Inflammatory macrophage treated with lipopolysaccharide for 4 hours (primary cell): Measurements from ENCODE around the gene EIF6.

Source experiments
- DNase-seq: peaks from one replicate; pipeline ENCODE4 v3.0.0-alpha.2; 2020

Gene EIF6

DNA sequence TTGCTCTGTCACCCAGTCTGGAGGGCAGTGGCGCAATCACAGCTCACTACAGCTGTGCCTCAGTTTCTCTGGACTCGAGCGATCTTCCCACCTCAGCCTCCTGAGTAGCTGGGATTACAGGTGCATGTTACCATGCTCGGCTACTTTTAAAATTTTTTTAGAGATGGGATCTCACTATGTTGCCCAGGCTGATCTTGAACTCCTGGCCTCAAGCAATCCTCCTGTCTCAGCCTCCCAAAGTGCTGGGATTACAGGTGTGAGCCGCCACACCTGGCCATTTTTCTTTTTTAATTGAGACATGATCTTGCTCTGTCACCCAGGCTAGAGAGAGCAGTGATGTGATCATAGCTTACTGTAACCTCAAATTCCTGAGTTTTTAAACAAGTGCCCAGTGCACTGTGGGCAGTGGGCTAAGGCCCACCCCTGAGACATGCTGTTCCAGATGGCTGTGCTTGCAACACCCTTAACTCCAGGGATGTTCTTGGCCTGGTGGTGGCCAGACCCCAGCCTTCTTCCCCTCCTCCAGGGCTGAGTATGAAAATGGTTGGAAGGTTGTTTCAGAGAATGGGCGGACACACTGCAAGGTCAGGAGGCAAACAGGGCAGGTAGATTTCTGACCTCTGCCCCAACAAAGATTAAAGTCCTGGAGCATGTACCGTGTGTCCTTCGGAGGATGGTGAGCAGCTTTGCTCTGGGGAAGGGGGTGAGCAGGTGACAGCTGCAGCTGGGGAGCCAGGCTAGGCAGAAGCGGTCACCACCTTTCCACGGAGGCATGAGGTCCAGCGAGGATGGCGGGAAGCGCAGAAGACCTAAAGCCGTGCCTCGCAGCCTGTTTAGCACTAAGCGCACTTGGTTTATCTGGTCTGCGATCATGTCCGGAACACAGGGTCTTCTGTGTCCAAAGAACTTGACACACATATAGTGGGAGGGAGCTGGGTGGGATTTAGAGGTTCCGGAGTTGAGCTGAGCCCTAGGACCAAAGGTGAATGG is 9.0 kb upstream of the EIF6 start:
- no peak for DNase-seq

DNA sequence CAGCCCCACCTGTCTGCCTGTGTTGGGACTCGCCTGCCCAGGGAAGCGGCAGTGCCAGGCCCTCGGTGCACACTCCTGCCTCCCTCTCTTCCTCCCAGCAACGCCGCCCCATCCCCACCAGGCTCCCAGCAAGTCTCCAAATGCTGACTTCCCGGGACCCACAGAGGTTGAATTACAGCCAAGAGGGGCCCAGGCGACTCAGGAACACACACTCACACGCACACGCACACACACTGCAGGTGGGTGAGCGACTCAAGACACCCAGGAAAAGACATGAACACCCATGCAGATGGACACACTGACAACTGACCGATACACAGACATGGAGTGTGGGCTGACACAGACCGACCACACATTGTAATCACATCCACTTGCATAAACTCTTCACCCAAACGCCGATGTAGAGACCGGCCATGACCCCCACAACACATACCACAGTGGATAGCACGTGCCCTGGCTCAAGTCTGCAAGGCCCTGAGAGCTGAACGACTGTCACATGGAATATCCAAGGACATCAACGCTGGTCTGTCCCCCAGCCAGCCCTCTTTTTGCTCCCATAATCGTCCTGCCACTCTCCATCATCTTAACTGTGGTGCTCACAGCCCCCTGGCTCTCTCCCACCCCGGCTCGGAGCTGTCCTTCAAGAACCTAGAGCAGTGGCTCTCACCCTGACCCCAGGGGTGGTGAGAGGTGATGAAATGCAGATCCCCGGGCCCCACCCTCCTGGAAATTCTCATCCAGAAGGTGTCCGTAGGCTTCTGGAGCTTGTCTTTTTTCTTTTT is 8.1 kb upstream of the EIF6 start:
- no peak for DNase-seq

DNA sequence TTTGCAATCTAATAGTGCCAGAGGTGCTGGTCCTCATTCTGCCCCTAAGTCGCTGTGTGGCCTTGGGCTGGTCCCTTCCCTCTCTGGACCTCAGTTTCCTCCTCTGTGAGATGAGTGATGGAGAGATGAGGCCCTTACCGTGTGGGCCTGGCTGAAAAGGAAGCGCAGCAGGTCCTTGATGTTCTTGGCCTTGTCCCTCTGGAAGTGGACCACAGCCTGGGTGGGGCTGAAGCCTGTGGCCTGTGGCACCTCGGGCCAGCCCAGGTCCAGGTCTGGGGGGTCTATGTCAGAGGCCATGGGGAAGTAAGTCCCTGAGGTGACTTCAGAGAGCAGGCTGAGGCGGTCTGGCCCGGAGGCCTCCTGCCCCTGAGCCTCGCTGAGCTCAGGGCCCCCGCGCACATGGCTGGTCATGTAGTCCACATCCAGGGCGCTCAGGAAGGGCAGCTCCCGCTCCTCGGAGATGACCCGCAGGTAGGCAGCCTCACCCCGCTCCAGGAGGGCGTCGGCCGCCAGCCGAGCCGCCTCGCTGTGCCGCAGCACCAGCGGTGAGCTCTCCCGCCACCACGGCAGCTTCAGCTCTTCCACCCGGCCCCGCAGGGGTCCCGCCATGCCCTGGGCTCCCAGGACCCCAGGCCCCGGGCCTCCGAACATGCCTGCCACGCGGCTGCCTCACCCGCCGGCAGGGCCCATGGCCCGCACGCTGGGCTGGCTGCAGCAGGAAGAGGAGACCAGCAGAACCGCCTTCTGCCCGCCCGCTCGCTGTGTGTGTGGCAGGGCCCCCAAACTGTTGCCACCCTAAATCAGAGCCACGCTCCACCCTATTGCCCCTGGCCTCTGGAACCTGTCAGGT is 7.3 kb upstream of the EIF6 start, which contains the start of gene FAM83C:
Gene FAM83C (minus strand): TSS at position 772 of the 850 bp plus-strand sequence. CDS start 121 bp downstream, at position 651.
- no peak for DNase-seq

DNA sequence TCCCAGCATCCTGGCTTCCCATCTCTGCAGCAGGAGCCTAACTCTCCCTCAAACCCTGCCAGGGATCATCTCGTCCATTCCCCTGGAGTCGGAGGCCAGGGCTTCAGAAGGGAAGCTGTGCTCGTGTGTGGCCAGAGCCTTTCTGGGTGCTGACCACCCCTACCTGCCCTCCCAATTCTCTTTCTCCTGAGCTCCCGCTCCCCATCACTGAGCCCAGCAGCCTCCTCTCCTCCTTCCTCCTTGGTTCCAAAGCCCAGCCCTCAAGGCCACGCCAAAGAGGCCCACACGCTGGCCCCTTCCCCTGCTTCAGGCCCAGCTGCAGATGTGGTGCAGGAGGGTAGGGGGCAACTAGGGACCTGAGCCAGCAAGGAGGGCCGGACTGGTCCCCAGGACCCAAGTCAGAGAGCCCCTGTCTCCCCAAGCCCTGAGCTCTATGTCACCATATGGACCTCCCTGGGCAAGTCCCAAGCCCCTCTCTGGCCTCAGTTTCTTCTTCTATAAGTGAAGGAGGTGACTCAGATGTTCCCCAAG is 6.4 kb upstream of the EIF6 start:
- no peak for DNase-seq

DNA sequence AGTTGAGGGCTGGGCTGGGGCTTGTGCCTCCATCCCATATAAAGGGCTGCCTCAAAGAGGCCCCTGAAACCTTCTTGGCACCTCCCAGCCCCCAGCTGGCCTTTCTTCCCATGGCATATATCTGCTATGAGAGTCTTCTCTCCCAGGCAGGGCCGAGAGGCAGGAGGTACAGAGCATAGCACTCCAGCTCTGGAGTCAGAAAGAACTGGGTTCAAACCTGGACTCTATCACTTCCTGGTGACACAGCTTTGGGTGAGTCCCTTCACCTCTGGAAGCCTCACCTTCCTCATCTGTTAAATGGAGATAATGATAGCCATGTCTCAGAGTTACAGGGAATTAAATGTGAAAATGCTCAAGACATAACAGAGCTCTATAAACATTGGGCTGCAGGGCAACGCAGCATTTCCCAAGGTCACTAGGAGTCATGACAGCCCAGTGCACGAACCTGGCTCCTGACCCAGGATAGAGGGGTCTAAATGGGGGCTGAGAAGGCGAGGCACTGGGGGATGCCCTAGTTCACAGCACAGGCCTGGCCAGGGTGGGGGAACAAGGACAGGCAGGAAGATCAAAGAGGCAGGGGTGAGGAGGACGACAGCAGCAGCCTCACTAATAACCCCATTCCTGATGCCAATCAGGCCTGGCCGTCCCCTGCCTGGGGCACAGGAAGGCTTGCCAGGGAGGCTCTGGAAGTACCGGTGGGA is 5.8 kb upstream of the EIF6 start:
- no peak for DNase-seq

DNA sequence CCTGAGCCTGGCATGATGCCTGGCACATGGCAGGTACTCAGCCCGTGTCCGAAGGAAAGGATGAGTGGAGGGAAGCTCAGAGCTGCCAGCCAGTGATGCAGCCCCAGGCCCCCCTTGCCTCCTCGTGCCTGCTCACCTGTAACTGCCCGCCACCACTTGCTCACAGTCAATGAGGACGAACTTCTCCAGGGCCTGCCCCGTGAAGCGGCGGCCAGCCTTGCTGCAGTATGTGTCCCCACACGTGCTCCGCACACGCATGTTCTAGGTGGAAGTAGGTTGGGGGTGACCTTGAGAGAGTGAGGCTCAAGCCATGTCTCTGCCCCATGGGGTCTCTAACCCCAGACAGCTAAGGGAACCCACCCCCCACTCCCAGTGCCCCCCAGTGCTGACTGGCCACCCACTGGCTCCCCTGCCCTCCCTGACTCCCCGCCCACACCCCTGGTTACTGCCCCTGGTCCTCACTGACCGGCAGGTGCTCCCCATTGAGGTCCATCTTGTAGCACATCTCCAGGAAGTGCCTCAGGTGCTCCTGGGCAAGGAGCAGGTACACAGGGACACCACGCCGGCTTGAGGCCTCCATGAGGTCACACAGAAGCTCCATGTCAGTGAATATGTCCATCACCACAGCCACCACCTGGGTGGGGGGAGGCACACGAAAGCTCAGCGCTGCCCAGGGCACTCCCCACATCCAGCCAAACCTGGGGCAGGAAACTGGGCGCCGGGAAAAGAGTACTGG is 3.9 kb upstream of the EIF6 start:
- DNase-seq = no peak

DNA sequence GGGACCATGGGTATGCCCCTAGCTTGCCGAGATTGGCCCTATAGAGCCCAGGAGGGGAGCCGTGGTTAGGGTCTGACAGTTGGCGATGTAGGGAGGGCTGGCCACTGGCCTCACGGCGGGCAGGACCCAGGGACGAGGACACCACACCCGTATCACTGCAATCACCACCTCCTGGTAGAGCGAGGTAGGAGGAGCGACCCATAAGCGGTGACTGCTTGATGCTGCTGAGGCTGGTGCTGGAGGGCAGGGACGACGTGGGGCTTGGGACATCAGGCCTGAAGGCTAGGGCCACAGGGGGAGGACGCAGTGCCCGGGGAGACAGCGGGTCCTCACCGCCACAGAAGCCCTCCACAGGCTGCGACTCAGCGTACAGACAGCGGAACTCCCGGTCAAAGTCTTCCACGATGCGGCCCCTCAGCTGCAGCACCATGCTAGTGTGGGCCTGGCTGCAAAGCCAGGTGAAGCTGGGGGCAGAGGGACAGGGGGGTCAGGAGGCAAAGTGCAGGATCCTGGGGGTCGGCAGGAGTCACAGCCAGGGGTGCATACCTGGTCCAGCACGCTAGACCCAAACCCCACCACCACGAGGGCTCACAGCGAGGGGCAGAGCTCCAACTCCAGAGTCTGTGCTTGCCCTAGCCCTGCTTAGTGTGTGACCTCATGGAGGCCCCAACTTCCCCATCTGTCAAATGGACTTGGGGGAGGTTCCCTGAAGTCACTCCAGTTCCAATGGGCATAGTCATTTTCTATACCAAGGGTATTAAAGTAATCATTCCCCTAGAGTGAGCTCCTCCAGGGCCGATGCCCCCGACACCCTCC is 3.1 kb upstream of the EIF6 start:
- DNase-seq = no peak

DNA sequence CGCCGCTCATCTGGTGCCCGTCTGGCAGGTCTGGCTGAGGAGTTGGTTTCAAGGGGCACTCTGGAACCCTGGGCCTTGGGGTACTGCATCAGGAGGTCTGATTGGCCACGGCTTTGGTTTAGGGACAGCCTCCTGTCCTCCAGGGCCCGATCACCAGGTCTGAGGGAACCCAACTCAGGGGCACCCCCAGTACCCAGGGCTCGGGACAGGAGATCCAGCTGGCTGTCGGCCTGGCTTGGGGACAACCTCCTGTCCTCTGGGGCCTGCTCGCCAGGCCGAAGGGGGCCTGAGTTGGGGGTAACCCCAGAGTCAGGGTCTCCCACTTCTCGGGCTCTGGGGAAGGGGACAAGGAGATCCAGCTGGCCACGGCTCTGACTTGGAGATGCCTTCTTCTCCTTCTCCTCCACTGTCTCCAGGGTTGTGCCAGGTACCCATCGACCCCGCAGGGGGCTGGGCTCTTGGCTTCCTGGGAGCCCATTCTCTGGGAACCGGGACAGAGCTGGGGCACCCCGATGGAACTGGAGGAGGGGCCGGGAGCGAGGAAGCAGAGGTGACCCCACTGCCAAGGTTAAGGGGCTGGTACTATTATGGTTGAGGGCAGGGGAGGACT is 2.4 kb upstream of the EIF6 start:
- DNase-seq = no peak

DNA sequence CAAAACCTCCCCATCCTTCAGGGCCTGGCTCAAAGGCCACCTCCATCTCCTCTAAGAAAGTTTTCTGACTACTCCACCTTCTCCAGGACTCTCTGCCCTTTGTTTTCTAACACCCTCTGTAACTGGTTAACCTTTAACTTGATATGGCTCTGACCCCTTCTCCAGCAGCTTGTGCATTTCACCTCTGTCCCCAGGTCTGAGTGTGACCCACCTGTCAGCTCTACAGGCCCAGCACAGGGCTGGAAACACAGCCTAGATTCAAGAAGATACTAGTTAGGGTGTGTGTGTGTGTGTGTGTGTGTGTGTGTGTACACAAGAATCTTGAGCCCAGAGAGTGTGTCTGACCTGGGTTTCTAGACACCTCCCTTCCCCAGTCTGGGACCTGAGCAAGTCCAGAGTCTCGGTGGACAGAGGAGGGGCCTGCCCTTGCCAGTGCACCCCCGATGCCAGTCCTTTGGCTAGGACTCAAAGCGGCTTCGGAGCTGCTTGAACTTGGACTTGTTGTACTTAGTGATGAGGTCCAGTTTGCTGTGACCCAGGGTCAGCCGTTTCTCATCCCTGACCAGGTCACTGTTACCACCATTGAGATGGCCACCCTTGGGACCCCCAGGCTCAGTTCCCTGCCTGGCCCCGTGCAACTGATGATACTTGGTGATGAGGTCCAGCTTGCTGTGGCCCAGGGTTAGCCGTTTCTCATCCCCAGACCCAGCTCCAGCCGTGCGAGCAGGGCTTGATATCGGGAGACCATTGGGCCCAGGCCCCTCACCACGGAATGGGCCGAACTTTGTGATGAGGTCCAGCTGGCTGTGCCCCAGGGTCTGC is 1.7 kb upstream of the EIF6 start:
- DNase-seq = no peak

DNA sequence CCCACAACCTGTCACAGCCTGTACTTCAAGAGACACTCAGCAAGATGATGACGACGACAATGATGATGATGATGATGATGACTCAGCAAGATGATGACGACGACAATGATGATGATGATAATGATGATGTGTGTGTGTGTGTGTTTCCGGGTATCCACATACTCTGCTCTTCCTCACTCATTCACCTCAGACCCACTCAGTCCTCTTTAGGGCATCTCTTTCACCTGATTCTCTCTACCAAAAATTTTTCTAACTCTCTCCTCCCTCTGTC is 1.2 kb upstream of the EIF6 start:
- DNase-seq = peak; percentile 28

DNA sequence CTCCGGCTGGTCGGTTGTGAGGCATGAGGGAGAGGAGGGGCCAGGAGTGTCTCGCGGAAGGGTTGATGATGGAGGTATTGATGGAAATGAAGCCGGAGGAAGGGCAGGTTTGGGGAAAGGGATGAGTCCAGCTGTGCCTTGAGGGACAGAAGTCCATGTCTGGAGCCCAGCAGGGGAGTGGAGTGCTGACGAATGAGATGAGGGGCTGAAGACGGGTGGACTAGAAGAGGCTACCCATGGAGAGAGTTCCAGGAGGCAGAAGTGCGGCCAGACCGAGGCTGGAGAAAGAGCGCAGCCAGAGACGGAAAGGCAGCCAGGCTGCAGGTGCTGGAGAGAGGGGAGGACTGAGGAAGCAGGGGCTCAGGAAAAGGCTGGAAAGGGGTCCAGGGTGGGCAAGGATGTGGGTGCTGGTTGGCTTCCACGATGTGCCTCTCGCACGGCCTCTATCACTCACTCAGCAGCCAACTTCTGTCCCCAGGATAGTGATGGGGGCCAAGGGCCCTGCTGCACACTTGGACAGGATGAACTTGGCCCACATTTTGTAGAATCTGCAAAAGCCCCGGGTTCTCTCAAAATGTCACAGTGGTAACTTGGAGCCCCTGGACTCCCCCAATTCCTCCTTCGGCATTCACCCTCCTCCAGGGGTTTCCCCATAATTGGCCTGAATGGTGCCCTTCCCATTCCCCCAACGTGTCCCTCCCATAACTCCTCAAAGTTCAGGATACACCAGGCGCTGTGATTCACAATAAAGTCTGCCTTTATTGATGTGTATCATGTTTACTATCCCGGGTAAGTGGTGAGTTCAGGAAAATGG is 627 bp upstream of the EIF6 start:
- DNase-seq = no peak

DNA sequence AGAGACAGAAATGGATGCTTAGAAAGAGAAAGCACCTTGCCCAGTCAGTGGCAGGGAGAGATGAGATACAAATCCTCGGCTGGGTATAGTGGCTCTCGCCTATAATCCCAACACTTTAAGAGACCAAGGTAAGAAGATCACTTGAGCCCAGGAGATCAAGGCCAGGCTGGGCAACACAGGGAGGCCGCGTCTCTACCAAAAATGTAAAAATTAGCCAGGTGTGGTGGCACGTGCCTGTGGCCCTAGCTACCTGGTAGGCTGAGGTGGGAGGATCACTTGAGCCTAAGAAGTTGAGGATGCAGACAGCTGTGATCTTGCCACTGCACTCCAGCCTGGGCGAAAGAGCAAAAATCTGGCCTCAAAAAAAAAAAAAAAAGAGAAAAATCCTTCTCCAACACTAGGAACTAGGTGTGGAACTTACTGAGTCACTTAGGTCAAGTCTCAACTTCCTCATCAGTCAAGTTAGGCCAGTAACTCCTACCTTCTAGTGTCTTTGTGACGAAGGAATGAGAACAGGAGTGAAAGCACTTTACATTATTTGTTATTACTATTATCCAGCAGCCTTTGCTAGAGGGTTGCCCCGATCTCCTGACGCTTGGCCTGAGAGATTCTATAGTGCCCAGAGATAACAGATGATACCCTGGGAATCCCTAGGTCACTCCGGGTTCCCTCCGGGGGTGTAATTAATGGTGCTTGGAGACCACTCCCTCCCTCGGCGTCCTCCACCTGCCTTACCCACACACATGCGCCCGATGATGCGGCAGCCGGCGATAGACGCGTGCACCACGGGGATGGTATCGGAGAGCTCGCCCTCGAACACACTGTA is 918 bp downstream of the EIF6 start:
- DNase-seq = peak; percentile 60

DNA sequence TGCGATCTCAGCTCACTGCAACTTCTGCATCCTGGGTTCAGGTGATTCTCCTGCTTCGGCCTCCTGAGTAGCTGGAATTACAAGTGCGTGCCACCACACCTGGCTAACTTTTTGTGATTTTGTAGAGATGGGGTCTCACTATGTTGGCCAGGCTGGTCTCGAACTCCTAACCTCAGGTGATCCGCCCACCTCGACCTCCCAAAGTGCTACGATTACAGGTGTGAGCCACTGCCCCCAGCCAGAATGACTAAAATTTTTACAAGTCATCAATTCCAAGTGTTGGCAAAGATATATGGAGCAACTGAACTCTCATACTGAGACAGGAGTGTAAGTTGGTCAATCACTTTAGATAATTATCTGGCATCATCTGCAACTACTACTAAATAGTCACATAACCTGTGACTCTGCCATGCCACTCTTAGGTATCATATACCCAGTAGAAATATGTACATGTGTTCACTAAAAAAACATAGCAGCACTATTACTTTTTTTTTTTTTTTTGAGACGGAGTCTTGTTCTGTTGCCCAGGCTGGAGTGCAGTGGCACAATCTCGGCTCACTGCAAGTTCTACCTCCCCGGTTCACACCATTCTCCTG is 3.0 kb downstream of the EIF6 start:
- DNase-seq = no peak

DNA sequence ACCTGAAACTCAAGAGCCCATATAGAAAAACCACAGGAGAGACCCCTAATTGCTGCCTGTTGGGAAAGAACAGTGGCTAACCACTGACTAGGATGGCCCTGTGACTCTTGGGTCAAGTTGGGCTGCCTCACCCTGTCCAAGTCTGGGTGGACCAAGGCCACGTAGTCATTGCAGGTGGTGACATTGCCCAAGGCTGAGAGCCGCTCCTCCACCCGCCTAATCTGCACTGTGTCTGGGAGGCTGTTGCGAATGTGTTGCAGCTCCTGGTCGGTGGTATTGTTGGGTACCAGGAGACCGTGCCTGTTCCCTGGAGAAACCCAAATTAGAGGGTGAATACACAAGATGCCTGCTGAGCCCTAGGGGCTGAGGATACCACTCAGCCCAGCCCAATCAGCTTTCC is 4.0 kb downstream of the EIF6 start:
- DNase-seq = no peak

DNA sequence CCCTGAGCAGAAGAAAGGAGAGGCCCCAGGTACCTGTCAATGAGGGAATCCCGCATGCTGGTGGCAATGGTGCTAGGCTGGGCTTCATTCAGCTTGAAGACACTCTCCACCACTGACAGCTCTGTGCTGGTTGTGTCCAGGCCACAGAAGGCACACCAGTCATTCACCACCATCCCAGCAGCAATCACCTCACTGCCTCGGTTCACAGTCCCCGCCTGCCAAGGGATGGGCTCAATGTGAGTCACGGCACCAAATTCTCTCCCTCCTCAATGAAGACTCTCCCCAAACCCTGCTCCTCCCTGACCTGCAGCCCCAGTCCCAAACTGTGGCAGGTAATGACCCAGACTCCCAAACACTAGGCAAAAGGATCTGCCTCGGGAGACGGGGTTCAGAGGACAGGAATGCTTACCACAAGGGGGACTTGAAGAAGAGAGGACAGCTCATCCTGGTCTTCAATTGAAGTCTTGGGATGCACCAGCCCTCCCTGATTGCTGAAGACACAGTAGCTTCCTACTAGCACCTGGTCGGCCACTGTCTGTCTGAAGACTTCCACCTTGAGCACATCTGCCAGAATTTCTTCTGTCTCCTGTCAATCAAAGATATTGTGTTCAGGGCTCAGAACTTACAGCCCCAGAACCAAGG is 4.9 kb downstream of the EIF6 start:
- DNase-seq = no peak

DNA sequence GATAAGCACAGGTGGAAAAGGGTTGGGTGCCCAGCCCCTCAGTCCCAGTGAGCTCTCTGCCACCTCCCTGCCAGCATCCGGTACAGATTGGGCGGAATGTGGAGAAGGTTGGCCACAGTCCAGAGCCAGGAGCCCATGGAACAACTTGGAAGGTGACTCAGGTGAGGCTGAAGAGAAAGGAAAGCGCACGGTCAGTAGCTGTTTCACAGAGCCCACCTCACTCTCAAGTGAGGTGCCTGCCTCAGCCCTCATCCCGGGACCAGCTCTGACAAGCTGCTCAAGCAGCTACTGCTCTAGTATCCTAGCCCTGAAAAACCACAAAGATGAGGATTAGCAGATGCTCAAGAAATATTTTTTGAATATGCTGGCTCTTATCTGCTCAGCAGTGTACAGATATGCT is 5.5 kb downstream of the EIF6 start:
- DNase-seq = no peak
